Tibial nerve (tissue), 4 donors: ENCODE results near the gene NMNAT3. TPM values are rescaled to one million over a fixed set of nuclear protein-coding genes. Genes with fewer than 3 reads are reported as not detected.

Experiments
- DNase-seq, 2 donors: peaks; one replicate each; pipeline ENCODE4 v3.0.0-alpha.2; 2019; ENCODE audit warnings: low spot score in 2 of 2
- H3K27ac ChIP-seq, 4 donors: fragments of 200-600 bp; sonication (generic) in 3 of 4; one replicate each; pipeline ENCODE4 v1.5.1; 2017 to 2019; ENCODE audit warnings: mild to moderate bottlenecking in 1 of 4
- H3K27me3 ChIP-seq, 2 donors: fragments of 200-600 bp; sonication (generic) in 1 of 2; one replicate each; pipeline versions ENCODE4 v1.5.1 to v1.6.0; 2017 to 2019
- H3K36me3 ChIP-seq, 3 donors: fragments of 200-600 bp; sonication (generic); one replicate each; pipeline ENCODE4 v1.5.1; 2018 to 2019
- H3K4me1 ChIP-seq, 4 donors: fragments of 200-600 bp; sonication (generic) in 3 of 4; one replicate each; pipeline ENCODE4 v1.5.1; 2017 to 2019
- H3K4me3 ChIP-seq, 4 donors: fragments of 200-600 bp; sonication (generic) in 3 of 4; one replicate each; pipeline ENCODE4 v1.5.1; 2017 to 2019; ENCODE audit warnings: mild to moderate bottlenecking in 1 of 4, moderate library complexity in 1 of 4
- H3K9me3 ChIP-seq, 4 donors: fragments of 200-600 bp; sonication (generic) in 3 of 4; one replicate each; pipeline ENCODE4 v1.5.1; 2017 to 2019
- EP300 ChIP-seq, 2 donors: sonication (generic); formaldehyde crosslinking; IDR thresholded peaks; one replicate each; pipeline ENCODE4 v1.6.1; 2017; ENCODE audit warnings: antibody characterized with exemption in 2 of 2, mild to moderate bottlenecking in 1 of 2
- POLR2A ChIP-seq, 2 donors: fragments of 450-650 bp; IDR thresholded peaks; one replicate each; pipeline ENCODE4 v1.6.1; 2017; ENCODE audit warnings: antibody characterized with exemption in 2 of 2, mild to moderate bottlenecking in 2 of 2, moderate library complexity in 2 of 2
- WGBS, 2 donors: methylation state at CpG; one replicate each; pipeline ENCODE4 v1.1.5; 2018; 5-methylcytosine and 5-hydroxymethylcytosine counted together
- total RNA-seq, 4 donors: library from RNA; depleted of rRNA; stranded (reverse); fragments of >200 nt; gene quantifications; one replicate each; pipeline ENCODE4 v1.1.0, GENCODE V29; 2016
- TF ChIP-seq, protein P1 (sequence below), 5 experiments: fragments of 200-600 bp in 3 of 5; fragments of 450-650 bp in 2 of 5; sonication (generic) in 3 of 5; IDR thresholded peaks; one replicate each; pipeline ENCODE4 v1.5.1; 2016 to 2019; ENCODE audit warnings: antibody characterized with exemption in 5 of 5, mild to moderate bottlenecking in 3 of 5, moderate library complexity in 2 of 5

The NMNAT3 gene
- total RNA-seq, 4 donors from 2014 or later: 11.0 to 19.4 (median 12.1) TPM

DNA sequence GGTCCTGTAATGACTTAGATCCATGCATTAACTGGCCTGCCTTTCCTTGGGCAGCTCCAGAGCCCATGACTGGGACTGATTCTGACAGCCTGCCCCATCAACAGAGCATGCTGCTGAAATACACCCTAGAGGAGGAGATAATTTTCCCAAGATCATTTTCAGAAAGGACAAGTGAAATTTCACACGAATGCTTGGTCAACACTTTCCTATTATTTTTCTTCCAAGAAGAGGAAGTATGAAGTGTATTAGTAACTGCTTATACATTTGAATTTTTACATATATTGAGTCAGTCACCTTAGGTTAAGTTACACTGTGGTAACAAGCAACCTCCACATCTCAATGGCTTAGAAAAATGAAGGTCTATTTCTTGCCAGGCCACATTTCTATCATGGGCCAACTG, 9.7 kb upstream of the NMNAT3 start:
- no peaks in the 10 kb centered on the region for H3K4me1 ChIP-seq
- no peak overlapping the region for H3K27ac ChIP-seq
- no peak for DNase-seq
- TF ChIP-seq EP300 (IDR thresholded peaks at IDR 0.05) (no peak), POLR2A (IDR thresholded peaks at IDR 0.05) (no peak)
- TF ChIP-seq, protein P1, sequence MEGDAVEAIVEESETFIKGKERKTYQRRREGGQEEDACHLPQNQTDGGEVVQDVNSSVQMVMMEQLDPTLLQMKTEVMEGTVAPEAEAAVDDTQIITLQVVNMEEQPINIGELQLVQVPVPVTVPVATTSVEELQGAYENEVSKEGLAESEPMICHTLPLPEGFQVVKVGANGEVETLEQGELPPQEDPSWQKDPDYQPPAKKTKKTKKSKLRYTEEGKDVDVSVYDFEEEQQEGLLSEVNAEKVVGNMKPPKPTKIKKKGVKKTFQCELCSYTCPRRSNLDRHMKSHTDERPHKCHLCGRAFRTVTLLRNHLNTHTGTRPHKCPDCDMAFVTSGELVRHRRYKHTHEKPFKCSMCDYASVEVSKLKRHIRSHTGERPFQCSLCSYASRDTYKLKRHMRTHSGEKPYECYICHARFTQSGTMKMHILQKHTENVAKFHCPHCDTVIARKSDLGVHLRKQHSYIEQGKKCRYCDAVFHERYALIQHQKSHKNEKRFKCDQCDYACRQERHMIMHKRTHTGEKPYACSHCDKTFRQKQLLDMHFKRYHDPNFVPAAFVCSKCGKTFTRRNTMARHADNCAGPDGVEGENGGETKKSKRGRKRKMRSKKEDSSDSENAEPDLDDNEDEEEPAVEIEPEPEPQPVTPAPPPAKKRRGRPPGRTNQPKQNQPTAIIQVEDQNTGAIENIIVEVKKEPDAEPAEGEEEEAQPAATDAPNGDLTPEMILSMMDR (IDR thresholded peaks at IDR 0.05): no peak
- no peaks in the 10 kb centered on the region for H3K27me3 ChIP-seq
- H3K4me3 ChIP-seq: no peak overlapping the region
- WGBS, 2 donors: 60 to 61% methylated on average over 1 of the region's 1 CpG
- H3K36me3 ChIP-seq: no peaks in the 10 kb centered on the region
- H3K9me3 ChIP-seq: no peaks in the 10 kb centered on the region

DNA sequence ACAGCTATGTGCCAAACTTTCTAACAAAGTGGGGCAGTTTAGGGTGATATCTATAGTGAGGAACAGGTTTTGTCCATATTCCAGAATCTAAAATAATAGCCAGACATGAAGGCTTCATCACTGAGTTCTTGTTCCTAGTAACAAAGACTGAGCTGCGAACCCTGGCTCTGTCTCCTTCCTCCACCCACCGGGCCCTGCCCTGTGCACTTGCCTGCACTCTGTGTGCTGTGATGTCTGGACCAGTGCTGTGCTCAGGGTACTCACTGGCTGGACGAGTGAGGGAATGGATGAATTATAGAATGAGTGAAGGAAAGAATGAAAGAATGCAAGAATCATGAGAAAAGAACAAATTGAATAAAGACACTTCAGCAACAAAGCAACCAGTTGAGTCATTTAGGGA, 8.9 kb upstream of the NMNAT3 start:
- Histone ChIP-seq H3K4me3 (no peak overlapping the region), H3K27me3 (no peaks in the 10 kb centered on the region), H3K27ac (no peak overlapping the region), H3K9me3 (no peaks in the 10 kb centered on the region), H3K4me1 (no peaks in the 10 kb centered on the region), H3K36me3 (no peaks in the 10 kb centered on the region)
- WGBS, 2 donors: 73 to 78% methylated on average over 3 of the region's 3 CpGs
- DNase-seq: no peak
- TF ChIP-seq, protein P1 (IDR thresholded peaks at IDR 0.05): no peak
- TF ChIP-seq EP300 (IDR thresholded peaks at IDR 0.05) (no peak), POLR2A (IDR thresholded peaks at IDR 0.05) (no peak)

- H3K27me3 ChIP-seq: no peaks in the 10 kb centered on the region
- H3K36me3 ChIP-seq: no peaks in the 10 kb centered on the region
- no peak overlapping the region for H3K4me3 ChIP-seq
- whole genome bisulfite sequencing, 2 donors: 88 to 90% methylated on average over 3 of the region's 3 CpGs
- TF ChIP-seq EP300 (IDR thresholded peaks at IDR 0.05) (no peak), POLR2A (IDR thresholded peaks at IDR 0.05) (no peak)
- TF ChIP-seq, protein P1 (IDR thresholded peaks at IDR 0.05): no peak
- no peak overlapping the region for H3K27ac ChIP-seq
- H3K4me1 ChIP-seq: no peaks in the 10 kb centered on the region
- no peak for DNase-seq
- no peaks in the 10 kb centered on the region for H3K9me3 ChIP-seq
Observed at GRCh38 chr3:139686206-139686605, 8.4 kb upstream of the NMNAT3 start.

DNA sequence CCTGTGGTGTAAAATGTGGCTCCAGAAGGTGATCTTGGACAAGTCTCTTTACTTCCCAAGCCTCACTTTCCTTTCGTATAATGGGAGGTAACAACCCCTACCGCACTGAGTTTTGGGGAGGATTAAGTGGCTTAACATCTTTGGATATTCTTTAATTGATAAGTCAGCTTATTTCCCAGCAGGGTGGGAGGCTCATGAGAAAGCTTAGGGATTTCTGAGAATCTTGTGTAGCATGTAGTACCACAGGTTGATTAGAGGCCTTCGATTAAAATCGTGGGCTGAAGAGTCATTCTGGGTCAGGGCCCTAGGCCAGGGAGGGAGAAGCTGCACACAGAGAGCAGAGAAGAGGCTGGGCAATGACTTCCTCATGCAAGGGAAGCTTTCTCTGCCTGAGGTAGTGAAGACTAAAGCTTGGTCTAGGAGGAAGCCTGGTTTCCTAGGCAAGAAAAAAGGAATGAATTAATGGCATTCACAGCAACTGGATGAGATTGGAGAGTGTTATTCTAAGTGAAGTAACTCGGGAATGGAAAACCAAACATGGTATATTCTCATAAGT, 1.5 kb upstream of the NMNAT3 start:
- H3K9me3 ChIP-seq: no peaks in the 10 kb centered on the region
- no peaks in the 10 kb centered on the region for H3K27me3 ChIP-seq
- 82 to 84% methylated on average over 5 of the region's 5 CpGs for WGBS, 2 donors
- H3K4me3 ChIP-seq: no peak overlapping the region
- TF ChIP-seq EP300 (IDR thresholded peaks at IDR 0.05) (no peak), POLR2A (IDR thresholded peaks at IDR 0.05) (no peak)
- TF ChIP-seq, protein P1 (IDR thresholded peaks at IDR 0.05): no peak
- H3K27ac ChIP-seq: no peak overlapping the region
- H3K4me1 ChIP-seq: peaks cover 0 to 17% (median 4%) of the 10 kb centered on the region in 4 donors
- no peak for DNase-seq
- no peaks in the 10 kb centered on the region for H3K36me3 ChIP-seq

- Histone ChIP-seq H3K4me1 (peaks cover 0 to 17% (median 4%) of the 10 kb centered on the region in 4 donors), H3K4me3 (peak overlapping the region; percentile 55 to 99 (median 84)), H3K27me3 (no peaks in the 10 kb centered on the region), H3K9me3 (no peaks in the 10 kb centered on the region), H3K27ac (peak overlapping the region in 2 of 4 donors; percentile 65 to 81), H3K36me3 (no peaks in the 10 kb centered on the region)
- 53 to 64% methylated on average over 10 of the region's 10 CpGs for WGBS, 2 donors
- TF ChIP-seq, protein P1 (IDR thresholded peaks at IDR 0.05): no peak
- TF ChIP-seq EP300 (IDR thresholded peaks at IDR 0.05): no peak
- TF ChIP-seq POLR2A (IDR thresholded peaks at IDR 0.05): no peak
- no peak for DNase-seq
Observed at GRCh38 chr3:139676632-139677387, 962 bp downstream of the NMNAT3 start.
